GM12892 (cell line): Measurements from ENCODE around the gene NT5C1A. TPM values are rescaled to one million over a fixed set of nuclear protein-coding genes. Genes with fewer than 3 reads are reported as not detected.

Experiments
- DNase-seq: peaks from one replicate; pipeline ENCODE4 v3.0.0; 2011; ENCODE audit not compliant: insufficient read length
- FAIRE-seq: peaks from 2 replicates; lab custom pipeline; 2011; peaks lifted over from hg19 to GRCh38; lab: Jason Lieb, UNC
- POLR2A ChIP-seq: IDR thresholded peaks from 2 replicates; pipeline ENCODE4 v1.6.1; 2011; ENCODE audit warnings: low read depth, low read length, control low read depth
- POLR2AphosphoS5 ChIP-seq: IDR thresholded peaks from 2 replicates; pipeline ENCODE4 v1.6.1; 2011; ENCODE audit warnings: low read depth, low read length, control low read depth
- TAF1 ChIP-seq: IDR thresholded peaks from 2 replicates; pipeline ENCODE4 v1.6.1; 2011; ENCODE audit warnings: low read depth, mild to moderate bottlenecking, control low read depth, low read length, borderline replicate concordance
- polyA plus RNA-seq: library from polyadenylated mRNA; unstranded; fragments of >200 nt; gene quantifications from one replicate; pipeline ENCODE4 v1.2.1, GENCODE V29; 2012; ENCODE audit warnings: missing spikeins, inconsistent platforms; ENCODE audit not compliant: missing spikeins

The NT5C1A gene
- polyA plus RNA-seq = 1.1 TPM

GRCh38 chr1:39671793-39672550, at the start of gene NT5C1A:
NT5C1A (minus strand) TSS chr1:39672107; CDS start chr1:39672038, 69 bp downstream.
- FAIRE-seq = peak; percentile 87
- peak; percentile 81 for DNase-seq
- no peak for TF ChIP-seq POLR2A
- no peak for TF ChIP-seq POLR2AphosphoS5
- TF ChIP-seq TAF1 = no peak

GRCh38 chr1:39721664-39722063, 49.8 kb upstream of the NT5C1A start:
- DNase-seq (no peak), FAIRE-seq (no peak)
- TF ChIP-seq POLR2AphosphoS5 (no peak), TAF1 (no peak), POLR2A (no peak)

- no peak for DNase-seq
- peak; percentile 91 for FAIRE-seq
- TF ChIP-seq TAF1 (no peak), POLR2A (no peak), POLR2AphosphoS5 (no peak)
Observed at GRCh38 chr1:39720094-39720999, 48.4 kb upstream of the NT5C1A start.

GRCh38 chr1:39717809-39718208, 45.9 kb upstream of the NT5C1A start:
- TF ChIP-seq POLR2A (no peak), POLR2AphosphoS5 (no peak), TAF1 (no peak)
- DNase-seq (no peak), FAIRE-seq (no peak)

DNA sequence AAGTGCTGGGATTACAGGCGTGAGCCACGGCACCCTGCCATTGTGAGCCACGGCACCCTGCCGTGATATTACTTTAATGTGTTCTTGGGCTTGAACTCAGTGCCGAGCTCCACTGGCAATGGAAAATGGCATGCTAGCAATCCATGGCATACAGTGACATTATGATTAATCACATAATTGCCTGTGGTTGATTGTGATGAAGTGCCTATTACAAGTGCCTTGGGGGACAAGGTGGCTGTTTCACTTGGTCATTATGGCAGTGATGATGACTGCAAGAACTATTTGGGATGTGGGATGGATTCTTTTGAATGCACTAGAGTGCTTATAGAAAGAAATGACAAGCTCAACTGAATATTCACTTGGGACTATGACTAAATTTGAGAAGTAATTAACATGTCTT, 41.6 kb upstream of the NT5C1A start:
- TF ChIP-seq POLR2AphosphoS5 (no peak), TAF1 (no peak), POLR2A (no peak)
- FAIRE-seq (no peak), DNase-seq (no peak)

- DNase-seq = no peak
- FAIRE-seq = no peak
- TF ChIP-seq POLR2A = no peak
- TF ChIP-seq POLR2AphosphoS5 = no peak
- no peak for TF ChIP-seq TAF1
Observed at GRCh38 chr1:39711966-39712340, 40.0 kb upstream of the NT5C1A start.

GRCh38 chr1:39711104-39711965, 39.4 kb upstream of the NT5C1A start:
- FAIRE-seq = no peak
- TF ChIP-seq POLR2A (no peak), TAF1 (no peak)

DNA sequence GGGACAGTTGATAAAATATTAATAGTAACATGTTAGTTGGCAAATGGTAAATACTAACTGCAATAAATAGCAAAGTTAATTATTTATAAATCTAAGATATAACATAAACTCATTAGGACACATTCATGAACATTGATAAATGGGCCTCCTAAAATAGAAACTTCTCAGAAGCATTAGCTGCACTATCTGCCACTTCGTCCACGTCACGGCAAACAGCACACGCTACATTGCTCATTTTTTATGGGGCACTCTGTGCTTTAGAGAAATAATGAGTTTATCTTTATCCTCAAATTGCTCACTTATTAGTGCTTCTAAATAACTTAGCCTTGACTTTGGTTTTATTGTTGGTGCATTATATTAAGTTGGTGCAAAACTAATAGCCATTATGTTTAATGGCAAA, 35.6 kb upstream of the NT5C1A start:
- TF ChIP-seq POLR2A (no peak), POLR2AphosphoS5 (no peak), TAF1 (no peak)
- DNase-seq (no peak), FAIRE-seq (no peak)

More at GRCh38 chr1:39711104-39711965, 39.4 kb upstream of the NT5C1A start:
- no peak for DNase-seq

DNA sequence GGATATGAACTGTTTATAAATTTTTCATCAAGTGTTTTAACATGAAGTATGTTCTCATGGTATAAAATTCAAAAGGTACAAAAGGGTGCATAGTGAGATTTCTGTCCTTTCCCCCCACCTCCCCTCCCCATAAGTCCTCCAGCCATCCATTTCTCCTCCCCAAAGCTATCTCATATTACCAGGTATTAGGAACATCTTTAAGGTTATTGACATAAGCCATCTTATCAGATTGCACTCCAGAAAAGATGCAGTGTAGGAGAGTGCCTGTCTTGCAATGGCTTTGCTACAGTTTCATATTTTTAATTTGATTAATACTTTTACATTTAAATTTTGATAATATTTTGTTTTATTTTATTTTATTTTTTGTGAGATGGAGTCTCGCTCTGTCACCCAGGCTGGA, 32.9 kb upstream of the NT5C1A start:
- no peak for TF ChIP-seq POLR2AphosphoS5
- TF ChIP-seq POLR2A = no peak
- no peak for TF ChIP-seq TAF1
- DNase-seq (no peak), FAIRE-seq (no peak)

DNA sequence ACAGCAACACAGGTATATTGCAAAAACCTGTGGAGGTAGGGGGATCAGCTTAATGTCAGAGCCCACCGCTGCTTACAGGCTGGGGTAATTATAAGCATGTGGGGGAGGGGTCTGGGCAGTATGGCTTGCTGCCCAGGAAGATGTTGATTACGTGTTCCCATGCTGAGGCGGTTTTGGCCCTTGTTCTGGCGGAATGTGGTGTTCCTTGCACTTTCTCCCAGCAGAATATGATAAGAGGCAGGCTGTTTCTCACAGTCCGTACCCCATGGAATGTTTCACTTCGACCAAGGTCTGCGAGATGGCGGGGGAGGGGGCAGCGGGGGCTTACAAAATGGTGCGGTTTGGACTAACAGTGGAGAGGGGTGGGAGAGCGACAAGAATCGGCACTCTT, 29.1 kb upstream of the NT5C1A start:
- TF ChIP-seq TAF1 = no peak
- no peak for TF ChIP-seq POLR2AphosphoS5
- no peak for TF ChIP-seq POLR2A
- FAIRE-seq (no peak), DNase-seq (no peak)

DNA sequence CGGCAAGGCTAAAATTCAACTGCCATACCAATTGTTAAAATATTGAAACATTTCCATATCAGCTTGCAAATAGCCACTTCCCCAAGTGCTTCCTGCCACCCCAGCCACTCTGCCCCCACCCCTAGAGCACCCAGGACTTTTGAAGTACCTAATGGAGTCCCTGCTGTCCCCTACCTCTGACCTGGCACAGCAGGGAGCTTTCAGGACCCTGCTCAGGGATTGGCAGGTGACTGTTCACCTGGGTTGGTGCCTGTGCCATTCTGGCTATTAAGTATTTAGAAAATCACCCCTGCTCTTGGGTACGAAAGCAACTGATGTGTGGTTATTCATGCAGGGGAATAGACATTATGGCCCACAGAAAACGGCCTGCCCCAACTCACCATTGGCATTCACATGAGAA, 28.4 kb upstream of the NT5C1A start:
- DNase-seq (no peak), FAIRE-seq (no peak)
- no peak for TF ChIP-seq TAF1
- TF ChIP-seq POLR2AphosphoS5 = no peak
- TF ChIP-seq POLR2A = no peak

DNA sequence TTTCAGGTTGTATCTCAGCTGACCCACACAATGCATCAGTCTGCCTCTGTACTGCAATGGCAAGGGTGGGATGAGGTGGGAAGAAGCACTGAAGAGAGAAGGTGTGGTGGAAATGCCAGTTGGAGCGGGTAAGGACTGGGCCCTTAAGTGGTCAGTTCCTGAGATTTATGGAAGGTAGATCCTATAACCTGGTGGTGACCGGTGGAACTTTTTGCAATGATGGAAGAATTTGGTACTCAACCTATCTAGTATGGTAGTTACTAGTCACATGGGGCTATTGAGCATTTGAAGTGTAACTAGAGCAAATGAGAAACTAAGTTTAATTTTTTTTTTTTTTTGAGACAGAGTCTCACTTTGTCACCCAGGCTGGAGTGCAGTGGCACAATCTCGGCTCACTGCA, 27.5 kb upstream of the NT5C1A start:
- TF ChIP-seq POLR2A = no peak
- no peak for DNase-seq
- FAIRE-seq = no peak

GRCh38 chr1:39698568-39698967, 26.7 kb upstream of the NT5C1A start:
- FAIRE-seq (no peak), DNase-seq (no peak)
- TF ChIP-seq TAF1 = no peak
- TF ChIP-seq POLR2A = no peak
- no peak for TF ChIP-seq POLR2AphosphoS5
